Keratinocyte (primary cell): Measurements from ENCODE around the gene FNDC3B. TPM values are rescaled to one million over a fixed set of nuclear protein-coding genes. Genes with fewer than 3 reads are reported as not detected.

Experiments used
- DNase-seq: peaks from one replicate; pipeline ENCODE4 v3.0.0-alpha.2; 2011; ENCODE audit warnings: low read depth, missing footprints, low spot score
- FAIRE-seq: peaks from 2 replicates; lab custom pipeline; 2011; peaks lifted over from hg19 to GRCh38; lab: Jason Lieb, UNC
- H2AFZ ChIP-seq: 2 replicates; pipeline ENCODE4 v1.6.0; 2012; ENCODE audit warnings: low read length, control low read depth, inconsistent platforms; ENCODE audit not compliant: control insufficient read depth
- H3K27ac ChIP-seq: 2 replicates; pipeline ENCODE4 v1.5.1; 2011; ENCODE audit warnings: low read length; ENCODE audit not compliant: control insufficient read depth, insufficient read depth
- H3K27me3 ChIP-seq: 3 replicates; pipeline ENCODE4 v1.6.0; 2011; ENCODE audit warnings: low read length; ENCODE audit not compliant: control insufficient read depth, insufficient read depth; ENCODE audit errors: extremely low read depth
- H3K36me3 ChIP-seq, 2 experiments: 2 replicates in 1 of 2; 3 replicates in 1 of 2; pipeline ENCODE4 v1.5.1; 2011; ENCODE audit warnings: low read length in 2 of 2, mild to moderate bottlenecking in 1 of 2; ENCODE audit not compliant: control insufficient read depth in 2 of 2, insufficient read depth in 2 of 2; ENCODE audit errors: extremely low read depth in 1 of 2
- H3K4me1 ChIP-seq: 3 replicates; pipeline ENCODE4 v1.5.1; 2011; ENCODE audit warnings: low read length; ENCODE audit not compliant: control insufficient read depth, insufficient read depth; ENCODE audit errors: extremely low read depth
- H3K4me2 ChIP-seq: 3 replicates; pipeline ENCODE4 v1.6.0; 2011; ENCODE audit warnings: low read depth, low read length; ENCODE audit not compliant: control insufficient read depth, insufficient read depth; ENCODE audit errors: extremely low read depth
- H3K4me3 ChIP-seq, 3 experiments: fragments of 200-600 bp in 1 of 3; sonication (generic) in 1 of 3; 2 replicates in 2 of 3; 3 replicates in 1 of 3; pipeline ENCODE4 v1.5.1; 2011 to 2016; ENCODE audit warnings: low read length in 3 of 3, mild to moderate bottlenecking in 3 of 3, control low read depth in 2 of 3, inconsistent platforms in 1 of 3, low read depth in 1 of 3, mixed read lengths in 1 of 3, mixed run types in 1 of 3, moderate library complexity in 1 of 3; ENCODE audit not compliant: control insufficient read depth in 2 of 3, insufficient read depth in 2 of 3; ENCODE audit errors: extremely low read depth in 1 of 3
- H3K79me2 ChIP-seq: 2 replicates; pipeline ENCODE4 v1.6.0; 2012; ENCODE audit warnings: low read length; ENCODE audit not compliant: control insufficient read depth, insufficient read depth
- H3K9ac ChIP-seq: 3 replicates; pipeline ENCODE4 v1.6.0; 2011; ENCODE audit warnings: low read length; ENCODE audit not compliant: control insufficient read depth, insufficient read depth; ENCODE audit errors: extremely low read depth
- H3K9me1 ChIP-seq: 3 replicates; pipeline ENCODE4 v1.6.0; 2011; ENCODE audit warnings: low read length; ENCODE audit not compliant: control insufficient read depth, insufficient read depth; ENCODE audit errors: extremely low read depth
- H3K9me3 ChIP-seq: 2 replicates; pipeline ENCODE4 v1.5.1; 2012; ENCODE audit warnings: low read depth, low read length; ENCODE audit not compliant: control insufficient read depth
- H4K20me1 ChIP-seq: 3 replicates; pipeline ENCODE4 v1.6.0; 2011; ENCODE audit warnings: low read length; ENCODE audit not compliant: control insufficient read depth, insufficient read depth; ENCODE audit errors: extremely low read depth
- EZH2 ChIP-seq: IDR thresholded peaks from one replicate; pipeline ENCODE4 v1.6.1; 2012; ENCODE audit warnings: inconsistent platforms, mild to moderate bottlenecking, low read length, moderate library complexity
- dilution Hi-C: fragments of 300-500 bp; cut with MboI; formaldehyde crosslinking; loops from one replicate; pipeline ENCODE4 v1.7.0; 2020; ENCODE audit warnings: low sequenced_read_pairs; ENCODE audit not compliant: extremely low pct_ligation_motif_present
- polyA plus RNA-seq, 5 experiments: library from polyadenylated mRNA; depleted of rRNA in 3 of 5; stranded (reverse) in 3 of 5; stranded (forward) in 1 of 5; unstranded in 1 of 5; fragments of >200 nt; gene quantifications; 1 replicate in 1 of 5; 2 replicates in 3 of 5; 3 replicates in 1 of 5; pipeline versions ENCODE4 v1.2.1 to v1.2.3, GENCODE V29; 2011 to 2012; ENCODE audit warnings: missing spikeins in 2 of 5, low read depth in 1 of 5, low replicate concordance in 1 of 5
- TF ChIP-seq, protein P1 (sequence below), 3 experiments: IDR thresholded peaks in 1 of 3; conservative IDR thresholded peaks in 1 of 3; optimal IDR thresholded peaks in 1 of 3; 2 replicates in 2 of 3; 3 replicates in 1 of 3; pipeline versions ENCODE3 to v1.5.1; 2011; ENCODE audit warnings: low read length in 3 of 3, mild to moderate bottlenecking in 3 of 3, moderate library complexity in 2 of 3, control low read depth in 1 of 3, inconsistent platforms in 1 of 3; ENCODE audit not compliant: insufficient read depth in 2 of 3; ENCODE audit errors: extremely low read depth in 1 of 3

FNDC3B gene
- polyA plus RNA-seq, 1 donor (not counting 4 experiments of a cell fraction or from before 2014, with no cell fraction given), result 31.4 TPM

DNA sequence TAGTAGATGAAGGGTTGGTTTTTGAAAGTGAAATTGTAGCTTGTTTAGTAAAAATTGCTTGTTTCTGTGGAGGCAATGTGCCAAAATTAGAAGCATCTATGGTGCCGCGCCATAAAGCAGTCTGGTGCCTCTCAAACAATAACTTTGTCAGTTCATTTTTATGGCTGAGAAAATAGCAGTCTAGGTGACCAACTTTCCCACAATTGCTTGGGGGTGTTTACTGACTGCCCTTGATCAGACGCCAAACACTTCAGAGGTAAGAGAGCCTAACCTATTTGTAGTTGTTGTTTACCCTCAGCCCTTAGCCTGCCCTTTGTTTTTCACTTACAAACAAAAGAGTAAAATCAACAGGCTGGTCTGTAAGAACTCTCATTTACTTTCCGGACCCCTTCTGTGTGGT, 174.5 kb downstream of the FNDC3B start:
- no peaks in the 10 kb centered on the region for H4K20me1 ChIP-seq
- no peak for FAIRE-seq

DNA sequence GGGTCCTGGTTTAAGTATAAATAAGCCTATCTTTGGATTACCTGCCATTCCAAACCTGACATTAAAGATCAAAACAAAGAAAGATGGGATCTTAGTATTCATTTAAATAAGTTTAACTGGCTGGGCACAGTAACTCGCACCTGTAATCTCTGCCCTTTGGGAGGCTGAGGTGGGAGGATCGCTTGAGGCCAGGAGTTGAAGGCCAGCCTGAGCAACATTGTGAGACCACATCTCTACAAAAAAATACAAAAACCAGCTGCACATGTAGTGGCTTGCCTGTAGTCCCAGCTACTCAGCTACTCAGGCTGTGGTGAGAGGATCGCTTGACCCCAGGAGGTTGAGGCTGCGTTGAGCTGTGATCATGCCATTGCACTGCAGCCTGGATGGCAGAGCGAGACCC, 176.9 kb downstream of the FNDC3B start:
- H4K20me1 ChIP-seq, result no peaks in the 10 kb centered on the region
- H3K9me1 ChIP-seq, result no peaks in the 10 kb centered on the region
- no peaks in the 10 kb centered on the region for H3K36me3 ChIP-seq
- DNase-seq (no peak), FAIRE-seq (no peak)
- no peak overlapping the region for H2AFZ ChIP-seq
- TF ChIP-seq EZH2, result no peak
- TF ChIP-seq, protein P1, sequence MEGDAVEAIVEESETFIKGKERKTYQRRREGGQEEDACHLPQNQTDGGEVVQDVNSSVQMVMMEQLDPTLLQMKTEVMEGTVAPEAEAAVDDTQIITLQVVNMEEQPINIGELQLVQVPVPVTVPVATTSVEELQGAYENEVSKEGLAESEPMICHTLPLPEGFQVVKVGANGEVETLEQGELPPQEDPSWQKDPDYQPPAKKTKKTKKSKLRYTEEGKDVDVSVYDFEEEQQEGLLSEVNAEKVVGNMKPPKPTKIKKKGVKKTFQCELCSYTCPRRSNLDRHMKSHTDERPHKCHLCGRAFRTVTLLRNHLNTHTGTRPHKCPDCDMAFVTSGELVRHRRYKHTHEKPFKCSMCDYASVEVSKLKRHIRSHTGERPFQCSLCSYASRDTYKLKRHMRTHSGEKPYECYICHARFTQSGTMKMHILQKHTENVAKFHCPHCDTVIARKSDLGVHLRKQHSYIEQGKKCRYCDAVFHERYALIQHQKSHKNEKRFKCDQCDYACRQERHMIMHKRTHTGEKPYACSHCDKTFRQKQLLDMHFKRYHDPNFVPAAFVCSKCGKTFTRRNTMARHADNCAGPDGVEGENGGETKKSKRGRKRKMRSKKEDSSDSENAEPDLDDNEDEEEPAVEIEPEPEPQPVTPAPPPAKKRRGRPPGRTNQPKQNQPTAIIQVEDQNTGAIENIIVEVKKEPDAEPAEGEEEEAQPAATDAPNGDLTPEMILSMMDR (optimal IDR thresholded peaks at IDR 0.05 in 1 of 3, IDR thresholded peaks at IDR 0.05 in 1 of 3, conservative IDR thresholded peaks at IDR 0.05 in 1 of 3; ENCODE audit: extremely low read depth in 1 of 3, insufficient read depth in 2 of 3, low read length in 3 of 3), result no peak
- no peak overlapping the region for H3K27ac ChIP-seq
- H3K9ac ChIP-seq, result no peak overlapping the region
- no peak overlapping the region for H3K4me3 ChIP-seq
- peaks cover 34% of the 10 kb centered on the region for H3K4me1 ChIP-seq
- no peak overlapping the region for H3K4me2 ChIP-seq
- dilution Hi-C loops, result no loop called here
- no peaks in the 10 kb centered on the region for H3K9me3 ChIP-seq
- H3K79me2 ChIP-seq, result peaks cover 59% of the 10 kb centered on the region
- H3K27me3 ChIP-seq, result no peaks in the 10 kb centered on the region

More for the DNA sequence above, 174.5 kb downstream of the FNDC3B start:
- no peaks in the 10 kb centered on the region for H3K9me3 ChIP-seq
- H3K4me3 ChIP-seq, result no peak overlapping the region
- peak overlapping the region; percentile 39 for H3K27ac ChIP-seq
- no peak overlapping the region for H3K4me2 ChIP-seq
- dilution Hi-C loops, result no loop called here
- no peaks in the 10 kb centered on the region for H3K9me1 ChIP-seq
- peaks cover 54% of the 10 kb centered on the region for H3K79me2 ChIP-seq
- DNase-seq, result no peak
- no peak overlapping the region for H2AFZ ChIP-seq
- no peak overlapping the region for H3K9ac ChIP-seq
- TF ChIP-seq, protein P1 (optimal IDR thresholded peaks at IDR 0.05 in 1 of 3, IDR thresholded peaks at IDR 0.05 in 1 of 3, conservative IDR thresholded peaks at IDR 0.05 in 1 of 3; ENCODE audit: extremely low read depth in 1 of 3, insufficient read depth in 2 of 3, low read length in 3 of 3), result no peak
- no peak for TF ChIP-seq EZH2
- no peaks in the 10 kb centered on the region for H3K36me3 ChIP-seq
- H3K4me1 ChIP-seq, result peaks cover 27% of the 10 kb centered on the region
- H3K27me3 ChIP-seq, result no peaks in the 10 kb centered on the region
